ENCODE measurements around the gene GDPD3. TPM values are rescaled to one million over a fixed set of nuclear protein-coding genes. Genes with fewer than 3 reads are reported as not detected.
A peak's percentile ranks its signal among the peaks of the same experiment; 100 is the strongest.

Gene GDPD3
- total and polyA plus RNA-seq, 9 of the 15 experiments (the other 6 are each of a cell fraction or from before 2014, with no cell fraction given), result 0.47 to 3.9 (median 1.1) TPM

- TF ChIP-seq ZNF780A (CRISPR knock-in tag; IDR thresholded peaks at IDR 0.05), result no peak
- TF ChIP-seq RB1 (IDR thresholded peaks at IDR 0.05; ENCODE audit: low read depth), result peak; percentile 89
- no peak for TF ChIP-seq PTTG1 (tag; IDR thresholded peaks at IDR 0.05; ENCODE audit: low read depth)
- 0 out of 2 replicates have a peak, but pooled peaks have one; percentile 19 for TF ChIP-seq XRCC5 (IDR thresholded peaks at IDR 0.05; ENCODE audit: low read depth, low read length)
- TF ChIP-seq PCBP1 (IDR thresholded peaks at IDR 0.05; ENCODE audit: low read depth, low read length, poor library complexity, severe bottlenecking), result no peak
- TF ChIP-seq NUFIP1 (IDR thresholded peaks at IDR 0.05; ENCODE audit: partially characterized antibody), result no peak
- TF ChIP-seq IFI16 (CRISPR knock-in tag; IDR thresholded peaks at IDR 0.05), result no peak
- TF ChIP-seq ASH1L (IDR thresholded peaks at IDR 0.05; ENCODE audit: borderline replicate concordance, low read depth, partially characterized antibody), result no peak
- TF ChIP-seq RAD21 (CRISPR knock-in tag; conservative IDR thresholded peaks at IDR 0.05 in 1 of 2, IDR thresholded peaks at IDR 0.05 in 1 of 2), result peak; percentile 71 to 77
- TF ChIP-seq RUNX1 (IDR thresholded peaks at IDR 0.05; ENCODE audit: low read depth), result no peak
- no peak for TF ChIP-seq SMAD1 (IDR thresholded peaks at IDR 0.05; ENCODE audit: low read depth, low read length, partially characterized antibody)
- TF ChIP-seq ARID3A (IDR thresholded peaks at IDR 0.05; ENCODE audit: borderline replicate concordance, low read depth, low read length), result no peak
- peak; percentile 19; the same call in 1 of the 2 replicates for TF ChIP-seq BHLHE40 (IDR thresholded peaks at IDR 0.05; ENCODE audit: low read length)
- peak; percentile 6 for TF ChIP-seq PHF20 (IDR thresholded peaks at IDR 0.05; ENCODE audit: partially characterized antibody)
- TF ChIP-seq, protein P1, sequence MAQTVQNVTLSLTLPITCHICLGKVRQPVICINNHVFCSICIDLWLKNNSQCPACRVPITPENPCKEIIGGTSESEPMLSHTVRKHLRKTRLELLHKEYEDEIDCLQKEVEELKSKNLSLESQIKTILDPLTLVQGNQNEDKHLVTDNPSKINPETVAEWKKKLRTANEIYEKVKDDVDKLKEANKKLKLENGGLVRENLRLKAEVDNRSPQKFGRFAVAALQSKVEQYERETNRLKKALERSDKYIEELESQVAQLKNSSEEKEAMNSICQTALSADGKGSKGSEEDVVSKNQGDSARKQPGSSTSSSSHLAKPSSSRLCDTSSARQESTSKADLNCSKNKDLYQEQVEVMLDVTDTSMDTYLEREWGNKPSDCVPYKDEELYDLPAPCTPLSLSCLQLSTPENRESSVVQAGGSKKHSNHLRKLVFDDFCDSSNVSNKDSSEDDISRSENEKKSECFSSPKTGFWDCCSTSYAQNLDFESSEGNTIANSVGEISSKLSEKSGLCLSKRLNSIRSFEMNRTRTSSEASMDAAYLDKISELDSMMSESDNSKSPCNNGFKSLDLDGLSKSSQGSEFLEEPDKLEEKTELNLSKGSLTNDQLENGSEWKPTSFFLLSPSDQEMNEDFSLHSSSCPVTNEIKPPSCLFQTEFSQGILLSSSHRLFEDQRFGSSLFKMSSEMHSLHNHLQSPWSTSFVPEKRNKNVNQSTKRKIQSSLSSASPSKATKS (CRISPR knock-in tag; IDR thresholded peaks at IDR 0.05), result no peak
- TF ChIP-seq SNIP1 (IDR thresholded peaks at IDR 0.05; ENCODE audit: low read depth), result no peak
- no peak for TF ChIP-seq ZKSCAN8 (CRISPR knock-in tag; IDR thresholded peaks at IDR 0.05)
- TF ChIP-seq POLR2AphosphoS5 (IDR thresholded peaks at IDR 0.05; ENCODE audit: control insufficient read depth, insufficient read depth, low read depth, low read length), result 0 out of 2 replicates have a peak, but pooled peaks have one; percentile 19
- no peak for TF ChIP-seq CBX3 (IDR thresholded peaks at IDR 0.05; ENCODE audit: borderline replicate concordance in 1 of 2, low read length in 2 of 2)
- no peak for TF ChIP-seq ZNF41 (CRISPR knock-in tag; conservative IDR thresholded peaks at IDR 0.05)
- TF ChIP-seq ZNF449 (CRISPR knock-in tag; IDR thresholded peaks at IDR 0.05), result no peak
- TF ChIP-seq ZNF165 (CRISPR knock-in tag; IDR thresholded peaks at IDR 0.05; ENCODE audit: borderline replicate concordance), result no peak
- no peak for TF ChIP-seq MEIS2 (IDR thresholded peaks at IDR 0.05; ENCODE audit: partially characterized antibody)
Observed at GRCh38 chr16:30091474-30092372, 21.6 kb downstream of the GDPD3 start, which contains the start of gene TBX6 (continued).

All from K562 (cell line).